DMS 273 (cell line): ENCODE results near the gene ATP5PB.

Experiments used
- DNase-seq: peaks from one replicate; lab custom pipeline; 2025; ENCODE audit not compliant: unreplicated experiment; lab: John Stamatoyannopoulos, UW

Gene ATP5PB

DNA sequence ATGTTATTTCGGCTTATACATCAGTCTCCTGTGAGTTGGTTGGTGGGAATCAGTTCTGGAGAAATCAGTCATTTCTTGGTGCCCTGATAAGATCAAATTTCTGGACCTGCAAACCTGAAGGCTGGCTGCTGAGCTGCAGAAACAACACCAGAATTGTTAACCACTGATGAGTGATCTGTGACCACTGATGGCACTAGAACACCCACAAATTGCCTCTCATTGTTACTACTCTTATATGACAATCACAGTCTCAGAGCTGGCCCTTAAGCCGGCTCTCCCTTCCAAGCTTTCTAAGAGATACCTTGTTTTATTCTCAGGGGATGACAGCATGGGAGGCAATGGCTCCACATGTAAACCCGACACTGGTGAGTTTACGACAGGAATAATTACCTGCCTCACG is 26.4 kb downstream of the ATP5PB start:
- DNase-seq = no peak

GRCh38 chr1:111476214-111476613 is 26.9 kb downstream of the ATP5PB start:
- DNase-seq = no peak

DNA sequence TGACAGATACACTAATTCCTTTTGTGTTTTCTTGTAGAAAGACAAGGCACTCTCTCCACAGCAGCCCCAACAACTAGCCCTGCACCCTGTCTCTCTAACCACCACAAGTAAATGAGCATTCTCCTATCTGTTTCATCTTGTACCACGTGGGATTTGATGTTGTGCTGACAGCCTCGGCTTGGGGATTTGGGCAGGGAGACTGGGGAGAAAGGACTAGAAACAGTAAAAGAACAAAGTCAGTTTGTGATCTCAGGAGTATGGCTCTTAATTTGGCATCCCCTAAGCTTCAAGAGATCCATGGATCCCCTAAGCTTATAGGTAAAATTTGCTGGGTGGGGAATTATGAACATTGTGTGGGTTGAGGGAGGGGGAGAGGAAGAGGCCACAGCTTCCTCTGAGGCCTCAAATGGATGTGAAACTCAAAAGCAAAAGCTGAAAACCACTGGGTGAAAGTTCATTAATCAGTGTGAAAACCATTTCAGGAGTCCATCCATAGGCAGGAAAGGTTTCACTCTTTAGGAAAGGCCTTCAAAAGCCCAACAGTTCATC is 27.6 kb downstream of the ATP5PB start:
- no peak for DNase-seq

GRCh38 chr1:111480674-111481073 is 31.4 kb downstream of the ATP5PB start:
- DNase-seq = no peak

DNA sequence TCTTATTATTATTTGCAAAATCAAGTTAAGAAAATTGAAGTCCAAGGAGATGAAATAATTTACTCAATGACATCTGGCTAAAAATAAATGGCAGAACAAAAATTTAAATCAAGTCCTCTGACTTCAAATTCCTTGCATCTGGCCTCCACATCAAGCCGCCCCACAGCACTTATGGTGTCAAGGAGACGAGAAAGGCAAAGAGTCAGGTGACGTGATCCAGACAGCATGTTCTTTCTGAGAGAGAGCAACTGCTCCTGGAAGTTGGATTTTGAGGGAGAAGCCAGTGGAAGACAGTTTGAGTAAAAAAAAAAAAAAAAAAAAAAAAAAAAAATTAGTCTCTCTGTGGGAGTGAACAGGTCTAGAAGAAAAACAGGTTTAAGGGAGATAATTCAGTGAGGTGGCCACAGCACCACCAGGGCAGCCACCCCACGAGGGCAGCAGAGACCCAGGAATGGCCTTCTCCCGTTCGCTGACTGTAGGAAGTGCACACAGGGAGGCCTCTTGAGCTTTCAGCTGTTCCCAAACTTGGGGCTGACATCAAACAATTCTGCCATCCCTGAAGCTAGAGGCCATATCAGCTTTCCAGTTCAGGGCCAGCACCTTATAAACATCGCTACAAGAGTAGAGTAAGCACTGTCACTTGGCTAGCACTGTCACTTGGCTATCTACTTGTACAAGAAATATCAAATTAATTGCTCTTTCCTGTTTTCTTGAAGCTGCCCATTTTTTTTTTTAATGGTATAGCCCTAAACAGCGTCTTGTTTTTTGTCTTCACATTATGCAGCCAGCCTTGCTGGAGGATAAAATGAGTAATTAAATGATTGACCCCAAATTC is 32.3 kb downstream of the ATP5PB start:
- peak; percentile 74 for DNase-seq

DNA sequence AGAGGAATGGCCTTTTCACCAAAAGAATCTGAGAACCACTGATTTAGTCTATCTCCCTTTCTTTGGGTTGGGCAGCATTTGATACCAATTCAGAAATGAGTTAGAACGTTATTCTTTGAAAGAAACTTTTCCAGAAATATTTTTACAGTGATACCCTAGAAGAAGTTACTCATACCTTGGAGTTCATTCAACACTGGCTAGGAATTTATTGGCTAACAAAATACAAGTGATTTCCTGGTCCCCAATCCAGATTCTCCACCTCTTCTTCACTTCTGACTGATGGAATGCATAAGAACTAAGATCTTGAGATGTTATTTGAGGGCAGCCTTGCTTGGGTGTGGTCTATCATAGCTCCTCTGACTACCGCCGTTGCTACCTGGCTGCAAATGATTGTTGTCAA is 33.9 kb downstream of the ATP5PB start:
- DNase-seq = no peak

DNA sequence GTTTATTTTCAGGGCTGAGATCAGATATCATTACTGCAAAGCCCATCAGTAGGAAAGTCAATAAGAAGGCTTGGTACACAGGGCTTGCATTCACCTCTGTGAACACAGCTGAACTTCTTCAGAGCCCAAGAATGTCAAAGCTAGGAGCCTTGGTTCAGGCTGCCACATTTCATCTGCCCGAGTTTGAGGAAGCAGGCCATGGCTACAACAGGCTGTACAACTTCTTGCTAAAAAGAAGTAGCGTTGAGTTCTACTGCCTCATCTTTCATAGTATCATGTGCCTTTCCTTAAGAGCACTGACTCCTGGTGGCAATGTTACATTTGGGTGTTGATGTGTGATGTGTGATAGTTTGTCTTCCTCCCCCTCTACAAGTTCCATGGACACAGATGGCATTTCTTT is 34.6 kb downstream of the ATP5PB start:
- no peak for DNase-seq

DNA sequence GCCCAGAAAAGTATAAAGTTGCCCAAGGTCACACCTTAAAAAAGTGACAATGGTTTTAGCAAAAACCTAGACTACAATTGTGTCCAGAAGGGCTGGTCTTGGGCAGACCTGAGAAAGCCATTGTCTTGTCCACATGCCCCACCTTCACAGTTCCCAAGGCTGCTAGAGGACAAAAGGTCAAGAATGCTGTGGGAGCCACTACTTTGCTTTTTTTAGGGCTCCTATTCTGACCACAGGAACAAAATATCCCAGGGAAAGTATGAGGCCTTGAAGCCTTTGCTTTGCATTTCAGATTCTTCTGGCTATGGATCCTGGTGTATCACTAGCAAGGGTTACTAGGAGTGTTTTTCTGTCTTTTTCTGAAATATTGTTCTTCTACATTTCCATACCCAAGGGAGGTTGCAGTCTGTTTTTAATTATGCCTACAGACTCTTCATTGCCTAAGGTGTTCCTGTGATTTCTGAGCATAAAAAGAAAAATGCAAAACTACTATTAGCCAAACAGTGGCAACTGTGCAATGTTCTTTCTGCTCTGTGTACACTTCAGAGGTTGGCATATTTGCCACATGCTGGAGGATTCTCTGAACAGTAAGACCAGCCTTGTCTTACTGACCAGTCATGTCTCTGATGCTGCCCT is 35.2 kb downstream of the ATP5PB start:
- DNase-seq = no peak

GRCh38 chr1:111486431-111486830 is 37.2 kb downstream of the ATP5PB start:
- no peak for DNase-seq

- no peak for DNase-seq
These were observed 37.9 kb downstream of the ATP5PB start for GRCh38 chr1:111487133-111487532.

GRCh38 chr1:111488669-111489068 is 39.4 kb downstream of the ATP5PB start:
- no peak for DNase-seq

DNA sequence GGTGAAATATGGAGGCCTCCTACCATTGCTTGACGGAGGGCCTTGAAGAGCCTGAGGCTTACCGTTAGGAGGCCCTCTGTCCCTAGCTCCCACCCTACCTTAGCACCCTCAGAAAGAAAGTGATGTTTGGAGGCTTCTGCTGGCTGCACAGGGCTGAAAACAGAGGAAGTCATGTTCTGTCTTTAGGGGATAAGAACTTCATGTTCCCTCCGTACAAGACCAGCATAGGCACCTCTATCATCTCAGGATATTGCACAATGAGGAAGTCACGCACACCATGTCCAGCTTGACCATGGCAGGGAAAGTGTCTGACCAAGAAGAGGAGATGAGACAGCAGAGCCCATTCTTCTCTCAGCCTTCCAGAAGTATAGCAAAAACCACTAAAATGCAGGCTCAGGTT is 40.3 kb downstream of the ATP5PB start:
- DNase-seq = no peak

- DNase-seq = no peak
These were observed 41.0 kb downstream of the ATP5PB start for GRCh38 chr1:111490220-111490619.

DNA sequence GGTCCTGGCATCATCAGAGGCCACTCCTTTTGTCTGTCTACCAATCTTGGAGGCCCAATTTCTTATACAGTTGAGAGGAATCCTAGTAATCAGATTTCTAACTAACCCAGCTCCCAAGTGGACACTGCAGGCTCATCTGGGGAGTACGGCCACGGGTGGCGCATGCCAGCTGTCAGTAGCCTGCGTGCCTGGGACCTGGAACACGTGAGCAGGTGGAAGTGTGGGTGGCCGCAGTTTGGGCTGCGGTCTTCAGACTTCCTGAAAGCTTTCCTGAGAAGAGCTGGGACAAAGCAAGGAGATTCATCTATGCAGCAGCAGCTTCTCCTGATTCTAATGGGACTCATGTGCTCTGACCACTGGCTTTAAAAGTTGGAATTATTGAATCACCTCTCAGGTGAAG is 41.8 kb downstream of the ATP5PB start:
- DNase-seq = no peak

DNA sequence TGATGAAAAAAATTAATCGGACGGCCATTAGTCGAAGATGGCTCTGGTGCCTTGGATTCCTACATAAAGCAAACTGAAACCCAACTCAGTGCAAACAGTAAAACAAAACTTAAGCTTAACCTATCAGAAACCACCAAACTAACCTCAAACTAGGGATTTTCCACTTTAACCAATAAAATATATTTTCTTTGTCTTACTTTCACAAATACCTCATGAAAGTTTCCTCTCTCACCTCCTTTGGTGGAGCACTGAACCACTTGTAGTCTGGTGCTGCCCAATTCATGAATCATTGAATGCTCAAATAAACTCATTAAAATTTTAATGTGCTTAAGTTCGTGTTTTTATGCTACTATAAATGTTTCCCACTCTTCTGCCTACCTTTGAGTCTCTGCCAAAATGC is 47.1 kb downstream of the ATP5PB start:
- no peak for DNase-seq

DNA sequence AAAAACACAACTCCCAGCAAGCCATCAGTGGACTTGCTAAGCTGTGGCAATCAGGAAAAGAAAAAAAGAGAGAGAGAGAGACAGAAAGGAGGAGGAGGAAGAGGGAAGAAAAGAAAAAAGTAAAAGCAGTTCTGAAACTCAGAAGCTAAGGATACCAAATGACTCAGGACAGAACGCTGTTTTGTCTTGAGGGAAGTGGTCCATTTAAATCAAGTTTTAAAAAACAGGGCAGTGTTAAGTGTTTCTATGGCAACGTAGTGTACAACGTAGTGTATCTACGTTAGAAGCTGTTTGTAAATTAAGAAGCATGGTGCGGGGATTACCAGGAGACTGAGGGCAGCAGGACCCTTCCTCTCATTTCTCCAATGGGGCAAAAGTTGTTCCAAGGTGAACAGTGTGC is 48.3 kb downstream of the ATP5PB start:
- no peak for DNase-seq

DNA sequence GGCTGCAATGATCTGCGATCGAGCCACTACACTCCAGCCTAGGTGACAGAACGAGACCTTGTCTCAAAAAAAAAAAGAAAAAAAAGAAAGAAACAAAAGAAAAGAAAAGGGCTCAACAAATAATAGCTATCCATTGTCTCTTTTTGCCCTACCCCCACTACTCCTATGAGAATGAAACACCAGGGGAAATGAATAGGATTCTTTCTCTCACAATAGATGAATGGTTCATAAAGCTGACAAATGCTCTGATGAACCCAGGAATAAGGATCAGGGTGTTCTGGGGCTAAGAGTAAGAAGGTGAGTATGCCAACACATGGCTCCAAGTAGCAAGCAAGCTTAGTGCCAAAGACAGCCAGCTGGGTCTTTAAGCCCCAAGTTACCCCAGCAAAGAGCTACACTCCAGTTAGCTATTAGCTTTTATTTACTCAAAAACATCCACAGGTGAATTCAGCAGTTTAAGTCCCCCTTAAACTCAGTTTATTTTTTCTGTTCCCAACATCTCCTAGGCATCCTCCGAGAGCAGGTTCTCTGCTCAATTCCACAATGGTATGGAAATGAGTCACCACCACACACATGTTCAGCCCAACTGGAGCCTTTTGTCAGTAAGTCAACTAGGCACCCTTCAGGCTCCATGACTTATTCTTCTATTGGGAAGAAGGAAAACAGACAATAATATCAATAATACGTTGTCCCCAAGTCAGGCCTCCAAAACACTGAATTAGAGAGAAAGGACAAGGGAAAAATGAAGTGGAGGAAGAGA is 49.9 kb downstream of the ATP5PB start:
- DNase-seq = no peak

GRCh38 chr1:111501645-111502044 is 52.4 kb downstream of the ATP5PB start:
- DNase-seq = no peak

DNA sequence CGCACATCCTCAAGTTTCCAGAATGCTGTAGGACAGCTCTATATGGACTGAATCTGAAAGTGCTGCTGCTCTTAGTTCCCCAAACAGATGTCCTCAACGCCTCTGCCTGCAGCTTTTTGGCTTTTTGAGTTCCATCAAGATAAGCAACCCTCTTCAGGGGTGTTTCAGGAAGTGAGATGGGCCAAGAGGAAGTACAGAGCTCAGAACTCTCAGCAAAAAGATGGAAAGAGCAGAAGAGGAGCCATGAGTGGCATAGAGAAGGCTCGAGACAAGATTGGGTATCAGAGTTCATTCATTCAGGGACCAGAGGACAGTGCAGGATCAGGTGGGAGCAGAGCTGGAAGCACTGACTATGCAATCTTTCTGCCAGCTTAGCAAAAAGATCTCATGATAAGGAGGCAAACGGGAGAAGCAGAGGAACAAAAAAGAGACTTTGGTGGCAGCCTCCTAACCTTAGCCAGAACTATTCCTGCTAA is 54.4 kb downstream of the ATP5PB start, which contains the start of the genes ADORA3 and TMIGD3:
Gene ADORA3 (minus strand): TSS at position 49 of the 476 bp plus-strand sequence. CDS start 279 bp downstream, outside the sequence.
Gene TMIGD3 (minus strand): TSS at position 49 of the 476 bp plus-strand sequence. CDS start 279 bp downstream, outside the sequence.
- DNase-seq = no peak

DNA sequence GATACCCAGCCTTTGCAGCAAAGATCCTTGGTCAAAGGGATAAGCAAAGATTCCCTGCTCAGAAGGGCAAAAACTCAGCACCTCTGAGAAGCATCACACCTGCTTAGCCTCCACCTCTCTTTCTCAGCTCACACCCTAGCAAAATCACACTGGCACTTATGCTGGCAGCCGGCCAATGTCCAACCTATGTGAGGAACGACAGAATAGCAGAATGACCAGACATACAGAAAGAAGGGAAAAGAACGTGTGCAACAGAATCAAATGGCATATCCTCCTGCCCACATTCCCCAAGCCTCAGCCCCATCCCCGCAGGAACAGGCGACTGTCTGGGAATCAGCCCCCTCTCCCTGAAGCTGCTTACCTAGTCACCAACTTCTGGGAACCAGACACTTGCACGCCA is 54.8 kb downstream of the ATP5PB start:
- no peak for DNase-seq

DNA sequence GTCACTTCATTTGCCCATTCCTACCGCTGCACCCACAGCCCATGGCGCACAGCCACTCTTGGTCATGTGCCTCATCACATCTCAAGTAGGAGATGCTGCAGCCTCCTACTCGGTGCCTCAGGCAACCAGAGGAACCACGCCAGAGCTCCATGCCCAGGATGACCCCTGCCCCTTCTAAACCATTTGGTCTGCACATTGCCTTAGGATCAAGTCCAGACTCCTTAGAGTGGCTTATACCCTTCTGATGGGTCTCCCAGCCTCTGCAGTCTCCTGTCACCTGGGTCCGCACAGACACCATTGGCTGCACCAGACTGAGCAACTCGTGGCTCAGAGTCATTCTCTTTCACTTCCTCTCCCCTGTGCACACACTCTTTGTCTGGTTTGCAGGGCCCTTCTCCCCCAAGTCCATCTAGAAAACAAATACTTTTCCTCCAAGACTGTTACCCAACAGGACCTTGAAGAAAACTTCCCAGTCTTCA is 56.4 kb downstream of the ATP5PB start:
- no peak for DNase-seq
